Testis (tissue), 3 donors: ENCODE data around the gene ACTA1. TPM values are rescaled to one million over a fixed set of nuclear protein-coding genes. Genes with fewer than 3 reads are reported as not detected.

Experiments used
- DNase-seq: peaks from one replicate; pipeline ENCODE4 v3.0.0-alpha.2; 2019
- H3K27ac ChIP-seq, 2 donors: fragments of 200-600 bp; sonication (generic); one replicate each; pipeline ENCODE4 v1.5.1; 2019
- H3K27me3 ChIP-seq: fragments of 200-600 bp; sonication (generic); one replicate; pipeline ENCODE4 v1.5.1; 2019
- H3K36me3 ChIP-seq: fragments of 200-600 bp; sonication (generic); one replicate; pipeline ENCODE4 v1.5.1; 2017; ENCODE audit warnings: low read depth; ENCODE audit errors: missing control alignments
- H3K4me1 ChIP-seq: fragments of 200-600 bp; sonication (generic); one replicate; pipeline ENCODE4 v1.5.1; 2019
- H3K4me3 ChIP-seq, 2 donors: fragments of 200-600 bp; sonication (generic); one replicate each; pipeline ENCODE4 v1.5.1; 2017 to 2019
- H3K9me3 ChIP-seq: fragments of 200-600 bp; sonication (generic); one replicate; pipeline ENCODE4 v1.5.1; 2017
- CTCF ChIP-seq, 3 experiments: fragments of 450-650 bp in 2 of 3; fragments of 200-600 bp in 1 of 3; sonication (generic) in 1 of 3; IDR thresholded peaks; one replicate each; pipeline ENCODE4 v1.5.1; 2016 to 2019; ENCODE audit warnings: antibody characterized with exemption in 3 of 3, mild to moderate bottlenecking in 2 of 3, moderate library complexity in 1 of 3
- POLR2A ChIP-seq: fragments of 450-650 bp; IDR thresholded peaks from one replicate; pipeline ENCODE4 v1.6.1; 2017; ENCODE audit warnings: antibody characterized with exemption, mild to moderate bottlenecking, moderate library complexity
- WGBS, 2 donors: methylation state at CpG; one replicate each; pipeline ENCODE4 v1.1.5; 2018; 5-methylcytosine and 5-hydroxymethylcytosine counted together
- intact Hi-C: fragments of 100-400 bp; cut with DNase I; formaldehyde crosslinking; loops from one replicate; pipeline ENCODE4 v1.15.1; 2023; ENCODE audit warnings: low total_unique reads
- polyA plus RNA-seq: library from polyadenylated mRNA; stranded (reverse); fragments of 350-450 nt; fragmentation: Illumina TruSeq; extraction: RNeasy Lipid Tissue Mini Kit (QIAGEN cat#74804); gene quantifications from one replicate; pipeline ENCODE4 v1.2.3, GENCODE V29; 2014; ENCODE audit warnings: low read depth, low replicate concordance; ENCODE audit not compliant: insufficient read depth
- total RNA-seq, 2 donors: library from RNA; depleted of rRNA; stranded (reverse); fragments of >200 nt; gene quantifications; one replicate each; pipeline ENCODE4 v1.2.3, GENCODE V29; 2016

ACTA1 gene
- total and polyA plus RNA-seq, 3 donors from 2014 or later: 0.94 to 136 (median 1.2) TPM

- Histone ChIP-seq H3K4me1 (peaks cover 22% of the 10 kb centered on the region), H3K4me3 (no peak overlapping the region), H3K27me3 (no peaks in the 10 kb centered on the region), H3K9me3 (no peaks in the 10 kb centered on the region), H3K36me3 (no peaks in the 10 kb centered on the region), H3K27ac (no peak overlapping the region)
- no peak for TF ChIP-seq CTCF (IDR thresholded peaks at IDR 0.05)
- no peak for TF ChIP-seq POLR2A
- no peak for DNase-seq
- intact Hi-C loops: loop anchor here (5.0 kb wide), 1 partner anchor 124 kb away; no protein-coding TSS in a partner anchor
- WGBS, 2 donors: 4 to 5% methylated on average over 9 to 64 of the region's 65 CpGs
Observed at GRCh38 chr1:229431284-229432115, 2.4 kb downstream of the ACTA1 start.

DNA sequence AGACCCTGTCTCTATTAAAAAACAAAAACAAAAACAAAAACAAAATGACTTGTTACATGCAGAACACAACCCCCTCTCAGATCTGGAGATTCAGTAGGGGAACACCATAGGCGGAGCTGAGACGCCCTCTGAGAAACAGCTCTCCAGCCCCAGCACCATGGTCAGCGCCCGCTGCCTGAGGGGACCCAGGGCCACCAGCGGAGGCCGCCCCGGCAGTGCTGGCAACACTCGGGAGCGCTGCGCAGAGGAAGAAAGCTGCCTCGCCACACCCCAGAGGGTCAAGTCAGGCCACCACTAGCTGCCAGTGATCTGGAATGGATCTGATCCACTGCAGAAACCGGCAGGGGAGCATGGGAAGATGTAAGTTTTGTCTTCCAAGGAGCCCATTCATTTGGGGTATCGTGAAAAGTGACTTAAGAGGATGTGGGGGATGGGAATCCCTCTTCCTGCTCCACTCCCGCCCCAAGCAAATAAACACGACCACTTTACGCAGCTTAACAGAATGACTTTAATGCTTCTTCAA is 3.1 kb downstream of the ACTA1 start:
- no peak for TF ChIP-seq CTCF (IDR thresholded peaks at IDR 0.05)
- no peak for TF ChIP-seq POLR2A
- 1 to 2% methylated on average over 15 to 16 of the region's 16 CpGs for WGBS, 2 donors
- no peaks in the 10 kb centered on the region for H3K27me3 ChIP-seq

GRCh38 chr1:229428256-229428655 is 5.6 kb downstream of the ACTA1 start:
- WGBS, 2 donors: 82 to 86% methylated on average over 3 of the region's 3 CpGs
- no peaks in the 10 kb centered on the region for H3K36me3 ChIP-seq
- no peak overlapping the region for H3K27ac ChIP-seq
- intact Hi-C loops: no loop called here
- peaks cover 22% of the 10 kb centered on the region for H3K4me1 ChIP-seq
- no peaks in the 10 kb centered on the region for H3K27me3 ChIP-seq
- no peak overlapping the region for H3K4me3 ChIP-seq
- no peak for TF ChIP-seq POLR2A
- TF ChIP-seq CTCF (IDR thresholded peaks at IDR 0.05): no peak
- H3K9me3 ChIP-seq: no peaks in the 10 kb centered on the region
- DNase-seq: no peak

More for the DNA sequence above, 3.1 kb downstream of the ACTA1 start:
- Histone ChIP-seq H3K27ac (no peak overlapping the region), H3K4me1 (peaks cover 22% of the 10 kb centered on the region), H3K9me3 (no peaks in the 10 kb centered on the region), H3K4me3 (no peak overlapping the region), H3K36me3 (no peaks in the 10 kb centered on the region)
- DNase-seq: peak; percentile 36
- intact Hi-C loops: loop anchor here (5.0 kb wide), 1 partner anchor 124 kb away; no protein-coding TSS in a partner anchor

DNA sequence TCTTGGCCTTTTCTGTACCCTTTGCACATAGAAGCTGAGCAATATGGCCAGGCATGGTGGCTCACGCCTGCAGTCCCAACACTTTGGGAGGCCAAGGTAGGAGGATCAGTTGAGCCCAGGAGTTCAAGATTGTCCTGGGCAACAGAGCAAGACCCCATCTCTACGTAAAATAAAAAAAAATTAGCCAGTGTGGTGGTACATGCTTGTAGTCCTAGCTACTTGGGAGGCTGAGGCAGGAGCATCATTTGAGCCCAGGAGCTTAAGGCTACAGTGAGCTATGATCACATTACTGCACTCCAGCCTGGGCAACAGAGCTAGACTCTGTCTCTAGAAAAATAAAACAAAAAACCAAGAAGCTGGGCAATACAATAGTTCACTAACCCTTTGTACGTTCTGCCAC is 6.3 kb downstream of the ACTA1 start:
- Histone ChIP-seq H3K27ac (no peak overlapping the region), H3K36me3 (no peaks in the 10 kb centered on the region), H3K4me3 (no peak overlapping the region), H3K4me1 (peaks cover 17% of the 10 kb centered on the region), H3K27me3 (no peaks in the 10 kb centered on the region), H3K9me3 (no peaks in the 10 kb centered on the region)
- TF ChIP-seq CTCF (IDR thresholded peaks at IDR 0.05) (no peak), POLR2A (no peak)
- no peak for DNase-seq
- intact Hi-C loops: no loop called here
- WGBS, 2 donors: 86% methylated on average over 3 of the region's 3 CpGs
